K562 (cell line): Measurements from ENCODE around the gene AKNAD1. TPM values are rescaled to one million over a fixed set of nuclear protein-coding genes. Genes with fewer than 3 reads are reported as not detected.

Source experiments
- ATAC-seq: fragments of 200-7000 bp; cut with Tn5 transposase; 3 replicates; pipeline ENCODE4 v1.9.1; 2020; ENCODE audit warnings: moderate library complexity
- BruUV-seq: library from RNA; stranded (reverse); fragments of 400-500 nt; replicated peaks from 2 replicates; lab custom pipeline; 2021; lab: Mats Ljungman, UMichigan
- CTCF ChIA-PET: fragments of 300-600 bp; formaldehyde crosslinking; extraction: SDS; loops from one replicate; lab custom pipeline; 2021; ENCODE audit warnings: low intra/inter-chr PET ratio; lab: Yijun Ruan, JAX
- POLR2A ChIA-PET: fragments of 300-600, 350-650 bp; sonication (Branson Sonifier 250); formaldehyde crosslinking; extraction: SDS; loops from one replicate; lab custom pipeline; 2021; ENCODE audit warnings: antibody characterized with exemption, inconsistent platforms; lab: Yijun Ruan, JAX
- DNase-seq, 4 experiments: peaks; one replicate each; pipeline versions ENCODE4 v3.0.0 to v3.0.0-alpha.2; 2011 to 2018; ENCODE audit warnings: low spot score in 3 of 4, mixed read lengths in 3 of 4; ENCODE audit errors: extremely low read depth in 1 of 4
- FAIRE-seq: peaks from 2 replicates; lab custom pipeline; 2011; peaks lifted over from hg19 to GRCh38; lab: Jason Lieb, UNC
- H2AFZ ChIP-seq: 2 replicates; pipeline ENCODE4 v1.6.0; 2011; ENCODE audit warnings: low read depth, low read length, control low read depth, inconsistent platforms
- H3K27ac ChIP-seq: fragments of 200-600 bp; 3 replicates; pipeline ENCODE4 v1.8.0; 2011; ENCODE audit warnings: low read depth, mild to moderate bottlenecking, control low read depth, inconsistent platforms, low read length, moderate library complexity, mixed read lengths; ENCODE audit errors: extremely low read depth
- H3K27me3 ChIP-seq, 2 experiments: fragments of 300-600 bp in 1 of 2; 2 replicates in 1 of 2; 3 replicates in 1 of 2; pipeline versions ENCODE4 v1.6.0 to v1.8.0; 2011; ENCODE audit warnings: inconsistent platforms in 2 of 2, low read length in 2 of 2, mild to moderate bottlenecking in 1 of 2, mixed read lengths in 1 of 2, moderate library complexity in 1 of 2; ENCODE audit not compliant: control insufficient read depth in 2 of 2, insufficient read depth in 2 of 2
- H3K36me3 ChIP-seq: fragments of 300-600 bp; 3 replicates; pipeline ENCODE4 v1.8.0; 2011; ENCODE audit warnings: mild to moderate bottlenecking, low read length, inconsistent platforms; ENCODE audit not compliant: control insufficient read depth, insufficient read depth
- H3K4me1 ChIP-seq, 2 experiments: fragments of 200-600 bp in 1 of 2; replicated peaks in 1 of 2; 2 replicates in 1 of 2; 3 replicates in 1 of 2; pipeline versions ENCODE4 v1.5.1 to v1.8.0; 2011; ENCODE audit warnings: inconsistent platforms in 2 of 2, low read length in 2 of 2, mild to moderate bottlenecking in 1 of 2, mixed read lengths in 1 of 2, moderate library complexity in 1 of 2; ENCODE audit not compliant: control insufficient read depth in 2 of 2, insufficient read depth in 2 of 2
- H3K4me2 ChIP-seq: 2 replicates; pipeline ENCODE4 v1.6.1; 2011; ENCODE audit warnings: low read length, control low read depth, inconsistent platforms, mixed read lengths; ENCODE audit not compliant: insufficient read depth
- H3K4me3 ChIP-seq: fragments of 200-600 bp; sonication (generic), shearing (Covaris generic); 2 replicates; pipeline ENCODE4 v1.5.1; 2016; ENCODE audit warnings: control low read depth, inconsistent platforms
- H3K79me2 ChIP-seq: fragments of 200-600 bp; 3 replicates; pipeline ENCODE4 v1.8.0; 2011; ENCODE audit warnings: low read length, inconsistent platforms; ENCODE audit not compliant: control insufficient read depth, insufficient read depth
- H3K9ac ChIP-seq, 2 experiments: 2 replicates each; pipeline versions ENCODE4 v1.6.0 to v1.6.1; 2011; ENCODE audit warnings: low read depth in 2 of 2, low read length in 2 of 2, control low read depth in 1 of 2, inconsistent platforms in 1 of 2, mild to moderate bottlenecking in 1 of 2, mixed read lengths in 1 of 2; ENCODE audit not compliant: insufficient read depth in 1 of 2
- H3K9me1 ChIP-seq: one replicate; pipeline ENCODE4 v1.6.0; 2011; ENCODE audit warnings: inconsistent platforms, mild to moderate bottlenecking, low read length, moderate library complexity; ENCODE audit not compliant: control insufficient read depth, insufficient read depth
- H3K9me3 ChIP-seq: replicated peaks from 2 replicates; pipeline ENCODE4 v1.5.1; 2011; ENCODE audit warnings: low read depth, low read length, inconsistent platforms; ENCODE audit not compliant: control insufficient read depth, insufficient read depth
- H4K20me1 ChIP-seq: replicated peaks from 2 replicates; pipeline ENCODE4 v1.6.1; 2011; ENCODE audit warnings: low read length, inconsistent platforms, mixed read lengths; ENCODE audit not compliant: control insufficient read depth, insufficient read depth
- DEAF1 ChIP-seq: fragments of 450-650 bp; formaldehyde crosslinking; IDR thresholded peaks from 2 replicates; pipeline ENCODE4 v1.4.0; 2020; ENCODE audit warnings: mild to moderate bottlenecking, moderate library complexity
- FOXK1 ChIP-seq: sonication (generic); formaldehyde crosslinking; IDR thresholded peaks from 2 replicates; pipeline ENCODE4 v1.8.0; 2022; ENCODE audit warnings: missing genetic modification reagents, mild to moderate bottlenecking, borderline replicate concordance
- GMEB1 ChIP-seq: fragments of 250-450 bp; sonication (Bioruptor Pico); IDR thresholded peaks from 2 replicates; pipeline ENCODE4 v1.4.0; 2020; ENCODE audit warnings: mild to moderate bottlenecking
- ILK ChIP-seq: fragments of 450-650 bp; IDR thresholded peaks from 2 replicates; pipeline ENCODE4 v1.6.1; 2016; ENCODE audit warnings: missing genetic modification characterization, low read depth, mild to moderate bottlenecking, missing compliant biosample characterization, moderate library complexity, borderline replicate concordance
- KLF16 ChIP-seq: IDR thresholded peaks from 2 replicates; pipeline ENCODE4 v1.6.1; 2016; ENCODE audit warnings: antibody characterized with exemption
- NBN ChIP-seq: fragments of 450-650 bp; IDR thresholded peaks from 2 replicates; pipeline ENCODE4 v1.6.1; 2016; ENCODE audit warnings: low read depth, mild to moderate bottlenecking
- PATZ1 ChIP-seq: fragments of 250-450 bp; sonication (Bioruptor Pico); IDR thresholded peaks from 2 replicates; pipeline ENCODE4 v1.5.0; 2020; ENCODE audit warnings: mild to moderate bottlenecking, borderline replicate concordance
- RB1 ChIP-seq: fragments of 450-650 bp; IDR thresholded peaks from 2 replicates; pipeline ENCODE4 v1.6.1; 2017; ENCODE audit warnings: low read depth, mild to moderate bottlenecking
- SMC3 ChIP-seq: conservative IDR thresholded peaks from 2 replicates; pipeline ENCODE4 v1.6.1; 2011; ENCODE audit warnings: low read depth, low read length, improper control_type of control experiment; ENCODE audit not compliant: insufficient read depth
- TBL1XR1 ChIP-seq, 2 experiments: IDR thresholded peaks; 2 replicates each; pipeline ENCODE4 v1.6.1; 2012; ENCODE audit warnings: improper control_type of control experiment in 2 of 2, low read length in 2 of 2, mild to moderate bottlenecking in 1 of 2
- ZBTB49 ChIP-seq: sonication (generic); formaldehyde crosslinking; IDR thresholded peaks from 2 replicates; pipeline ENCODE4 v1.8.0; 2022; ENCODE audit warnings: missing genetic modification reagents, mild to moderate bottlenecking, borderline replicate concordance
- ZNF197 ChIP-seq: fragments of 200-800 bp; sonication (Bioruptor generic); IDR thresholded peaks from 2 replicates; pipeline ENCODE4 v1.6.1; 2016; ENCODE audit warnings: low read depth, missing genetic modification characterization, missing compliant biosample characterization
- WGBS: fragments of 100-300 bp; shearing (Covaris generic); methylation state at CpG from one replicate; pipeline ENCODE4 v1.1.6; 2016; ENCODE audit warnings: low coverage, mixed read lengths; ENCODE audit not compliant: insufficient coverage; ENCODE audit errors: missing lambda C conversion rate; 5-methylcytosine and 5-hydroxymethylcytosine counted together
- in situ Hi-C: fragments of 300-500 bp; cut with MboI; formaldehyde crosslinking; loops from 4 replicates; pipeline ENCODE4 v1.15.0; 2018; ENCODE audit warnings: inconsistent platforms, mixed read lengths
- intact Hi-C: fragments of 100-400 bp; cut with micrococcal nuclease; formaldehyde crosslinking; loops from 2 replicates; pipeline ENCODE4 v1.14.2; 2022
- polyA plus RNA-seq, 8 experiments: library from polyadenylated mRNA; depleted of rRNA in 4 of 8; stranded (reverse) in 5 of 8; unstranded in 3 of 8; fragments of >200 nt; fragmentation: Nextera tagmentation in 2 of 8; fragmentation: Illumina TruSeq in 1 of 8; extraction: Ambion mirVana in 2 of 8; extraction: Trizol in 1 of 8; gene quantifications; 2 replicates each; pipeline versions ENCODE4 v1.2.1 to v1.2.3, GENCODE V29; 2011 to 2014; ENCODE audit warnings: inconsistent platforms in 1 of 8, missing spikeins in 1 of 8
- total RNA-seq, 7 experiments: library from RNA; depleted of rRNA in 6 of 7; stranded (reverse); fragments of >200 nt in 6 of 7; fragmentation: Illumina TruSeq in 2 of 7; extraction: Trizol in 2 of 7; gene quantifications; 2 replicates each; pipeline versions ENCODE4 v1.2.1 to v1.2.3, GENCODE V29; 2011 to 2021; ENCODE audit warnings: low replicate concordance in 1 of 7

The AKNAD1 gene
- total and polyA plus RNA-seq, 9 of the 15 experiments (the other 6 are each of a cell fraction or from before 2014, with no cell fraction given) = 0.13 to 0.30 TPM; not detected in 7

GRCh38 chr1:108897865-108898720 is 41.2 kb upstream of the AKNAD1 start:
- Histone ChIP-seq H3K4me2 (no peak overlapping the region), H3K79me2 (no peaks in the 10 kb centered on the region), H3K9me3 (no peaks in the 10 kb centered on the region), H3K27ac (no peak overlapping the region), H3K9me1 (no peaks in the 10 kb centered on the region), H3K36me3 (peaks cover 26% of the 10 kb centered on the region), H3K27me3 (no peaks in the 10 kb centered on the region), H3K9ac (no peak overlapping the region), H2AFZ (no peak overlapping the region), H4K20me1 (no peaks in the 10 kb centered on the region), H3K4me3 (no peak overlapping the region), H3K4me1 (no peaks in the 10 kb centered on the region)
- DNase-seq (peak in 2 of 4 experiments; percentile 56 to 72), FAIRE-seq (peak; percentile 80), ATAC-seq (peak; percentile 91)
- BruUV-seq = no TSS peak
- WGBS = 61% methylated on average over 8 of the region's 8 CpGs
- CTCF ChIA-PET = interaction anchor here (0.6 to 5.1 kb wide), 7 partner anchors 70 to 386 kb away, joined by 3 to 89 read pairs (median 3); partner anchors contain the start of genes ELAPOR1 and PRPF38B
- intact Hi-C loops = loop anchor here (1.0 to 5.0 kb wide), 7 partner anchors 70 to 1116 kb away; partner anchors contain the start of genes EEIG2 and PRPF38B
- POLR2A ChIA-PET = interaction anchor here (0.6 to 1.0 kb wide), 4 partner anchors 17 to 206 kb away, joined by 3 read pairs; no protein-coding TSS in a partner anchor
- in situ Hi-C loops = no loop called here
- TF ChIP-seq ZNF197 (CRISPR knock-in tag) (no peak), TBL1XR1 (IDR thresholded peaks at IDR 0.05; ENCODE audit: low read length in 2 of 2) (peak in 1 of 2 experiments; percentile 43; a peak in 1 of 4 replicates), FOXK1 (no peak), KLF16 (0 out of 2 replicates have a peak, but pooled peaks have one; percentile 46), RB1 (0 out of 2 replicates have a peak, but pooled peaks have one; percentile 19), GMEB1 (CRISPR knock-in tag) (no peak), DEAF1 (CRISPR knock-in tag) (peak; percentile 86), SMC3 (peak; percentile 67), ILK (tag) (no peak), ZBTB49 (CRISPR knock-in tag) (no peak), NBN (no peak), PATZ1 (CRISPR knock-in tag) (no peak)
